GM23248 (cell line): ENCODE measurements around the gene CAPN7.

ENCODE experiments used
- EZH2 ChIP-seq: fragments of 200-600 bp; sonication (generic); IDR thresholded peaks from 2 replicates; pipeline ENCODE4 v1.6.1; 2018; ENCODE audit warnings: antibody characterized with exemption, mild to moderate bottlenecking; ENCODE audit not compliant: insufficient read depth, poor library complexity, severe bottlenecking
- EZH2phosphoT487 ChIP-seq: fragments of 200-600 bp; sonication (generic); IDR thresholded peaks from 2 replicates; pipeline ENCODE4 v1.6.1; 2018; ENCODE audit warnings: antibody characterized with exemption, moderate library complexity, mild to moderate bottlenecking, low read depth; ENCODE audit not compliant: insufficient read depth

GRCh38 chr3:15221574-15222217 lies 15.7 kb downstream of the CAPN7 start:
- TF ChIP-seq EZH2phosphoT487 (no peak), EZH2 (no peak)
